HCT116 (cell line): ENCODE results near the gene ARL5B. TPM values are rescaled to one million over a fixed set of nuclear protein-coding genes. Genes with fewer than 3 reads are reported as not detected.

Experiments
- ATAC-seq: fragments of 200-7000 bp; cut with Tn5 transposase; 2 replicates; pipeline ENCODE4 v1.9.1; 2020; ENCODE audit warnings: mild to moderate bottlenecking, moderate library complexity
- BruUV-seq: library from RNA; stranded (reverse); fragments of 400-500 nt; replicated peaks from 2 replicates; lab custom pipeline; 2021; lab: Mats Ljungman, UMichigan
- CTCF ChIA-PET: fragments of 300-600 bp; sonication (Branson Sonifier 250); formaldehyde crosslinking; loops from one replicate; lab custom pipeline; 2021; ENCODE audit warnings: antibody characterized with exemption; lab: Charles Lee
- POLR2A ChIA-PET: fragments of 300-600, 350-600 bp; sonication (Branson Sonifier 250); formaldehyde crosslinking; loops from one replicate; lab custom pipeline; 2021; ENCODE audit warnings: antibody characterized with exemption; lab: Charles Lee
- RAD21 ChIA-PET, 2 experiments: fragments of 300-600 bp; sonication (Branson Sonifier 250); formaldehyde crosslinking; loops; one replicate each; lab custom pipeline; 2023; ENCODE audit warnings: low total read pairs in 2 of 2; ENCODE audit not compliant: uncharacterized antibody in 2 of 2, unreplicated experiment in 2 of 2, low non-redundant PET in 1 of 2; lab: Charles Lee
- DNase-seq: peaks from one replicate; pipeline ENCODE4 v3.0.0-alpha.2; 2010; ENCODE audit warnings: low read depth, low spot score
- H2AFZ ChIP-seq: fragments of 200-600 bp; shearing (Covaris generic), sonication (generic); 2 replicates; pipeline ENCODE4 v1.6.1; 2017; ENCODE audit warnings: low read depth, mixed run types, mixed read lengths, antibody characterized with exemption, low read length; ENCODE audit not compliant: poor library complexity, severe bottlenecking
- H3K27ac ChIP-seq: 2 replicates; pipeline ENCODE4 v1.5.1; 2012; ENCODE audit warnings: low read depth, low read length
- H3K27me3 ChIP-seq: fragments of 200-600 bp; sonication (generic); 2 replicates; pipeline ENCODE4 v1.6.1; 2016; ENCODE audit warnings: mixed run types, low read length, mixed read lengths; ENCODE audit not compliant: insufficient read depth
- H3K36me3 ChIP-seq, 2 experiments: fragments of 200-500 bp in 1 of 2; fragments of 200-600 bp in 1 of 2; sonication (Bioruptor generic) in 1 of 2; sonication (generic) in 1 of 2; 2 replicates each; pipeline versions ENCODE4 v1.5.1 to v1.6.1; 2014 to 2016; ENCODE audit warnings: low read length in 2 of 2, inconsistent platforms in 1 of 2, mixed read lengths in 1 of 2, mixed run types in 1 of 2; ENCODE audit not compliant: insufficient read depth in 2 of 2, control insufficient read depth in 1 of 2
- H3K4me1 ChIP-seq, 2 experiments: fragments of 200-600 bp in 1 of 2; sonication (generic) in 1 of 2; 2 replicates each; pipeline versions ENCODE4 v1.5.1 to v1.6.1; 2012 to 2017; ENCODE audit warnings: low read length in 2 of 2, inconsistent platforms in 1 of 2, mild to moderate bottlenecking in 1 of 2, mixed read lengths in 1 of 2, mixed run types in 1 of 2, moderate library complexity in 1 of 2; ENCODE audit not compliant: insufficient read depth in 2 of 2, control insufficient read depth in 1 of 2
- H3K4me2 ChIP-seq: fragments of 200-600 bp; sonication (generic); 2 replicates; pipeline ENCODE4 v1.6.1; 2017; ENCODE audit warnings: mixed run types, low read length, mixed read lengths
- H3K4me3 ChIP-seq, 2 experiments: fragments of 200-600 bp in 1 of 2; sonication (generic) in 1 of 2; replicated peaks in 1 of 2; 2 replicates each; pipeline ENCODE4 v1.5.1; 2011 to 2016; ENCODE audit warnings: low read length in 2 of 2, control low read depth in 1 of 2, low read depth in 1 of 2, mild to moderate bottlenecking in 1 of 2, mixed read lengths in 1 of 2, mixed run types in 1 of 2
- H3K79me2 ChIP-seq: fragments of 200-600 bp; sonication (generic); 2 replicates; pipeline ENCODE4 v1.6.1; 2017; ENCODE audit warnings: mild to moderate bottlenecking, mixed run types, low read length, moderate library complexity, mixed read lengths; ENCODE audit not compliant: insufficient read depth
- H3K9ac ChIP-seq: fragments of 200-600 bp; sonication (generic); 2 replicates; pipeline ENCODE4 v1.6.1; 2016; ENCODE audit warnings: low read length, mixed read lengths
- H3K9me2 ChIP-seq: fragments of 200-600 bp; sonication (generic), shearing (Covaris generic); 2 replicates; pipeline ENCODE4 v1.6.1; 2017; ENCODE audit warnings: mixed run types, mild to moderate bottlenecking, moderate library complexity; ENCODE audit not compliant: insufficient read depth
- H3K9me3 ChIP-seq, 2 experiments: fragments of 200-500 bp in 1 of 2; fragments of 200-600 bp in 1 of 2; sonication (Bioruptor generic) in 1 of 2; sonication (generic) in 1 of 2; 2 replicates each; pipeline ENCODE4 v1.6.1; 2014 to 2017; ENCODE audit warnings: low read length in 2 of 2, mixed read lengths in 2 of 2, inconsistent platforms in 1 of 2, low read depth in 1 of 2, mild to moderate bottlenecking in 1 of 2, mixed run types in 1 of 2, moderate library complexity in 1 of 2; ENCODE audit not compliant: control insufficient read depth in 1 of 2, insufficient read depth in 1 of 2
- H4K20me1 ChIP-seq: fragments of 200-600 bp; sonication (generic), shearing (Covaris generic); 2 replicates; pipeline ENCODE4 v1.6.1; 2017; ENCODE audit warnings: mixed run types, mild to moderate bottlenecking, moderate library complexity; ENCODE audit not compliant: insufficient read depth
- CBX3 ChIP-seq: IDR thresholded peaks from 2 replicates; pipeline ENCODE4 v1.6.1; 2012; ENCODE audit warnings: low read depth
- CEBPB ChIP-seq: IDR thresholded peaks from 2 replicates; pipeline ENCODE4 v1.6.1; 2012; ENCODE audit warnings: low read depth
- ELF1 ChIP-seq: IDR thresholded peaks from 2 replicates; pipeline ENCODE4 v1.6.1; 2012; ENCODE audit warnings: low read depth, borderline replicate concordance
- EZH2 ChIP-seq: fragments of 200-600 bp; sonication (generic); IDR thresholded peaks from 2 replicates; pipeline ENCODE4 v1.6.1; 2017; ENCODE audit warnings: antibody characterized with exemption, mixed run types
- FOSL1 ChIP-seq: IDR thresholded peaks from 2 replicates; pipeline ENCODE4 v1.6.1; 2012; ENCODE audit warnings: low read depth
- JUND ChIP-seq: IDR thresholded peaks from 2 replicates; pipeline ENCODE4 v1.6.1; 2012
- MAX ChIP-seq: IDR thresholded peaks from 2 replicates; pipeline ENCODE4 v1.6.1; 2012
- POLR2A ChIP-seq: IDR thresholded peaks from 2 replicates; pipeline ENCODE4 v1.7.0; 2011; ENCODE audit warnings: borderline replicate concordance; ENCODE audit not compliant: insufficient read depth, insufficient read length; ENCODE audit errors: extremely low read depth
- POLR2AphosphoS5 ChIP-seq: IDR thresholded peaks from 2 replicates; pipeline ENCODE4 v1.6.1; 2011; ENCODE audit warnings: mild to moderate bottlenecking, low read depth, low read length, moderate library complexity
- RAD21 ChIP-seq: IDR thresholded peaks from 2 replicates; pipeline ENCODE4 v1.6.1; 2012; ENCODE audit warnings: low read depth, mild to moderate bottlenecking
- SIN3A ChIP-seq: IDR thresholded peaks from 2 replicates; pipeline ENCODE4 v1.6.1; 2012; ENCODE audit warnings: low read depth
- SRF ChIP-seq: IDR thresholded peaks from 2 replicates; pipeline ENCODE4 v1.6.1; 2012; ENCODE audit warnings: low read depth
- TCF7L2 ChIP-seq: IDR thresholded peaks from 2 replicates; pipeline ENCODE4 v1.7.0; 2011; ENCODE audit warnings: borderline replicate concordance, inconsistent platforms; ENCODE audit not compliant: insufficient read depth, insufficient read length; ENCODE audit errors: extremely low read depth
- YY1 ChIP-seq: IDR thresholded peaks from 2 replicates; pipeline ENCODE4 v1.6.1; 2011; ENCODE audit warnings: low read length, low read depth, moderate library complexity, mild to moderate bottlenecking; ENCODE audit not compliant: insufficient replicate concordance; ENCODE audit errors: extremely low read depth
- ZFX ChIP-seq: fragments of 450-650 bp; IDR thresholded peaks from 2 replicates; pipeline ENCODE4 v1.6.1; 2017
- ZNF274 ChIP-seq: fragments of 200-500 bp; sonication (Bioruptor generic); IDR thresholded peaks from 2 replicates; pipeline ENCODE4 v1.6.1; 2014; ENCODE audit warnings: mild to moderate bottlenecking, low read depth, low read length, inconsistent platforms
- intact Hi-C: fragments of 100-400 bp; cut with micrococcal nuclease; formaldehyde crosslinking; loops from 2 replicates; pipeline ENCODE4 v1.10.0; 2022
- total RNA-seq: library from RNA; stranded (reverse); gene quantifications from one replicate; pipeline ENCODE4 v1.2.1, GENCODE V29; 2021; ENCODE audit not compliant: unreplicated experiment

The ARL5B gene
- total RNA-seq, 1 experiment from 2014 or later: 21.1 TPM

- ATAC-seq: no peak
- no TSS peak for BruUV-seq
- peak overlapping the region; percentile 73; the same call in 1 of the 2 replicates for H3K4me2 ChIP-seq
- H3K27ac ChIP-seq: peak overlapping the region; percentile 71; the same call in 1 of the 2 replicates
- ChIA-PET POLR2A (no interaction called here), RAD21 (no interaction called here), CTCF (no interaction called here)
- DNase-seq: no peak
- no peak overlapping the region for H3K4me3 ChIP-seq
- peaks cover 3% of the 10 kb centered on the region; the same call in 1 of the 2 replicates for H4K20me1 ChIP-seq
- no peaks in the 10 kb centered on the region; a peak in 1 of 4 replicates for H3K36me3 ChIP-seq
- H3K9ac ChIP-seq: no peak overlapping the region
- 0 out of 2 replicates have a peak, but pooled peaks cover 3% of the 10 kb centered on the region for H3K79me2 ChIP-seq
- peaks cover 58 to 77% of the 10 kb centered on the region in 2 experiments for H3K4me1 ChIP-seq
- H3K9me3 ChIP-seq: no peaks in the 10 kb centered on the region
- intact Hi-C loops: no loop called here
- H3K27me3 ChIP-seq: no peaks in the 10 kb centered on the region
- no peak overlapping the region for H2AFZ ChIP-seq
- H3K9me2 ChIP-seq: no peaks in the 10 kb centered on the region
- TF ChIP-seq ELF1 (no peak), CBX3 (no peak), ZNF274 (no peak), POLR2AphosphoS5 (no peak), SIN3A (no peak), EZH2 (no peak), TCF7L2 (no peak), FOSL1 (no peak), MAX (no peak), ZFX (no peak)
These were observed 48.1 kb upstream of the ARL5B start for GRCh38 chr10:18611168-18611567.

DNA sequence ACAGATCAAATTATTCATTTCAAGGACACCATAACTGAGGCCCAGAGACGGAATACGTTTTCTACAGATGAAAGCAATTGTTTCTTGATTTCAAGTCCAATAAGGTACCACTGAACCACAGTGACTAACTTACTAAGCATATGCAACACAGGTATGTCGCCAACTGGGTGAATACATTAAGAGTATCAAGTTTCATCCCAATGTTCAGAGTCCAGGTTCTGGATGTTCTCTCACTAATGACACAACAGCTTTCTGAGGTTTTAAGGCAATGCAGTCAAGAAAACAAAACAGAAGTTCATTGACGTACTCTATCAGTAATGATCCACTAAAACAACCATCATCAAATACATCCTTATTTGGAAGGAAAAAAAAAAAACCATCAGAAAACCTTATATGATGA, 43.6 kb upstream of the ARL5B start:
- RAD21 ChIA-PET: no interaction called here
- ATAC-seq: no peak
- no peak overlapping the region for H3K9ac ChIP-seq
- H3K27ac ChIP-seq: no peak overlapping the region
- H3K9me3 ChIP-seq: no peaks in the 10 kb centered on the region
- no peaks in the 10 kb centered on the region for H3K27me3 ChIP-seq
- no peak for TF ChIP-seq JUND
- TF ChIP-seq ZNF274: no peak
- no peak for TF ChIP-seq EZH2
- TF ChIP-seq ZFX: no peak
- TF ChIP-seq CBX3: no peak
- no peak for TF ChIP-seq CEBPB
- no peak for TF ChIP-seq SRF
- no peak for TF ChIP-seq YY1
- TF ChIP-seq POLR2A: no peak
- no peak for TF ChIP-seq RAD21
- H3K4me1 ChIP-seq: peaks cover 28 to 40% of the 10 kb centered on the region in 2 experiments
- CTCF ChIA-PET: no interaction called here
- H3K4me3 ChIP-seq: no peak overlapping the region
- no TSS peak for BruUV-seq
- no peaks in the 10 kb centered on the region for H3K9me2 ChIP-seq
- peak overlapping the region; percentile 12; the same call in 1 of the 2 replicates for H3K4me2 ChIP-seq
- POLR2A ChIA-PET: no interaction called here
- no peaks in the 10 kb centered on the region for H4K20me1 ChIP-seq
- no peak for DNase-seq
- H2AFZ ChIP-seq: no peak overlapping the region
- intact Hi-C loops: no loop called here
- H3K79me2 ChIP-seq: 0 out of 2 replicates have a peak, but pooled peaks cover 3% of the 10 kb centered on the region
- peaks cover 0 to 3% of the 10 kb centered on the region in 2 experiments; a peak in 2 of 4 replicates for H3K36me3 ChIP-seq
